Muscle of arm (tissue), 12 donors: ENCODE data around the gene ORM1. TPM values are rescaled to one million over a fixed set of nuclear protein-coding genes. Genes with fewer than 3 reads are reported as not detected.
"Not testable (repeated sequence)": the region's sequence is repeated elsewhere in the genome, so short reads cannot be mapped to it uniquely, and the experiment has no call there.

Experiments used
- DNase-seq: peaks from one replicate; pipeline ENCODE4 v3.0.0-alpha.2; 2013
- polyA plus RNA-seq, 12 donors: library from polyadenylated mRNA; unstranded; fragments of 120-200 nt; gene quantifications; one replicate each; pipeline ENCODE4 v1.2.1, GENCODE V29; 2013; ENCODE audit not compliant: insufficient read length in 12 of 12

The ORM1 gene
- polyA plus RNA-seq, 12 donors, result 0.27 to 1.9 (median 0.69) TPM; not detected in 3

GRCh38 chr9:114304416-114305188, 18.3 kb upstream of the ORM1 start:
- no peak for DNase-seq

GRCh38 chr9:114307899-114308267, 15.0 kb upstream of the ORM1 start:
- no peak for DNase-seq

- no peak for DNase-seq
Observed at GRCh38 chr9:114308361-114308950, 14.4 kb upstream of the ORM1 start.

GRCh38 chr9:114309096-114309495, 13.8 kb upstream of the ORM1 start:
- DNase-seq, result no peak

- no peak for DNase-seq
Observed at GRCh38 chr9:114310471-114311450, 12.1 kb upstream of the ORM1 start.

GRCh38 chr9:114311571-114312512, 11.1 kb upstream of the ORM1 start:
- no peak for DNase-seq

- DNase-seq, result no peak
Observed at GRCh38 chr9:114312513-114312875, 10.4 kb upstream of the ORM1 start.

GRCh38 chr9:114313186-114313585, 9.7 kb upstream of the ORM1 start:
- no peak for DNase-seq

- DNase-seq, result no peak
Observed at GRCh38 chr9:114314256-114314867, 8.5 kb upstream of the ORM1 start.

GRCh38 chr9:114314881-114315722, 7.8 kb upstream of the ORM1 start:
- DNase-seq, result no peak

- no peak for DNase-seq
Observed at GRCh38 chr9:114315723-114316363, 7.1 kb upstream of the ORM1 start.

- no peak for DNase-seq
Observed at GRCh38 chr9:114316605-114317230, 6.2 kb upstream of the ORM1 start.

- no peak for DNase-seq
Observed at GRCh38 chr9:114317665-114318357, 5.1 kb upstream of the ORM1 start.

GRCh38 chr9:114318416-114318815, 4.5 kb upstream of the ORM1 start:
- no peak for DNase-seq

- DNase-seq, result no peak
Observed at GRCh38 chr9:114319147-114319546, 3.8 kb upstream of the ORM1 start.

GRCh38 chr9:114320710-114321109, 2.2 kb upstream of the ORM1 start:
- DNase-seq, result not testable (repeated sequence)

GRCh38 chr9:114321759-114322158, 1.1 kb upstream of the ORM1 start:
- no peak for DNase-seq

- not testable (repeated sequence) for DNase-seq
Observed at GRCh38 chr9:114322160-114322818, 609 bp upstream of the ORM1 start.
